Measurements from ENCODE around the gene COMT. TPM values are rescaled to one million over a fixed set of nuclear protein-coding genes. Genes with fewer than 3 reads are reported as not detected.

The COMT gene
- polyA plus RNA-seq, 1 experiment, result 332 TPM

DNA sequence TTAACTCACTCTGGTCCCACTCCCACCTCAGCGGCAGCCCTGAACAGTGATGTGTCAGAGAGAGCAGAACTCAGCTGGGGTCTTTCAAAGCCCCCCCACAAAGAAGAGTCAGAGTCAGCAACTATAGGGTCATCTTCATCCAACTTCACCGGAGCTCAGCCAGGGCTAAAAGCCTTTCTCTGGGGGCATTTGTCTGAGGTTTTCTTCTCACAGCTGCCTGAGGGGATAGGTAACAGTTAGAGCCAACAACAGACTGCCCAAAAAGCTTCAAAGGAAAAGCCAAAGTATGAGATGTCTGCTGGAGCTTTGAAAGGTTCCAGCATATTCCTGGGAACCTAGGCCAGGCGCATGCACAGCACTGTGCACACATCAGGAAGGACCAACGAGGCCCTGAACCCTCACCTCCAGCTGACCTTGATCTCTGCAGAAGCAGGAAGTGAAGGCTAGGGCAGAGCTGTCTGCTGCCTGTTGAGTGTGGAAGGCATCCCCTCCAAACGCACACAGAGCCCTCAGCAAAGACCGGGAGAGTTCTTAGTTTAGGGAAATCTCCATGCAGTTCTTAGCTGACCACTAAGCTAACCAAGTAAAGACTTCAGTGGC lies 28.1 kb upstream of the COMT start:
- Histone ChIP-seq H3K27me3 (ENCODE audit: control insufficient read depth, insufficient read depth, low read length) (no peaks in the 10 kb centered on the region), H3K36me3 (ENCODE audit: control insufficient read depth, insufficient read depth, low read length) (peaks cover 40% of the 10 kb centered on the region), H3K4me3 (ENCODE audit: low read depth, low read length) (no peak overlapping the region)
- CTCF ChIA-PET, result interaction anchor here (0.6 to 11.1 kb wide), 11 partner anchors 11 to 233 kb away, joined by 3 to 277 read pairs (median 3); partner anchors contain the start of gene GP1BB
- TF ChIP-seq, protein P1, sequence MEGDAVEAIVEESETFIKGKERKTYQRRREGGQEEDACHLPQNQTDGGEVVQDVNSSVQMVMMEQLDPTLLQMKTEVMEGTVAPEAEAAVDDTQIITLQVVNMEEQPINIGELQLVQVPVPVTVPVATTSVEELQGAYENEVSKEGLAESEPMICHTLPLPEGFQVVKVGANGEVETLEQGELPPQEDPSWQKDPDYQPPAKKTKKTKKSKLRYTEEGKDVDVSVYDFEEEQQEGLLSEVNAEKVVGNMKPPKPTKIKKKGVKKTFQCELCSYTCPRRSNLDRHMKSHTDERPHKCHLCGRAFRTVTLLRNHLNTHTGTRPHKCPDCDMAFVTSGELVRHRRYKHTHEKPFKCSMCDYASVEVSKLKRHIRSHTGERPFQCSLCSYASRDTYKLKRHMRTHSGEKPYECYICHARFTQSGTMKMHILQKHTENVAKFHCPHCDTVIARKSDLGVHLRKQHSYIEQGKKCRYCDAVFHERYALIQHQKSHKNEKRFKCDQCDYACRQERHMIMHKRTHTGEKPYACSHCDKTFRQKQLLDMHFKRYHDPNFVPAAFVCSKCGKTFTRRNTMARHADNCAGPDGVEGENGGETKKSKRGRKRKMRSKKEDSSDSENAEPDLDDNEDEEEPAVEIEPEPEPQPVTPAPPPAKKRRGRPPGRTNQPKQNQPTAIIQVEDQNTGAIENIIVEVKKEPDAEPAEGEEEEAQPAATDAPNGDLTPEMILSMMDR (IDR thresholded peaks at IDR 0.05; ENCODE audit: insufficient read depth, low read depth, low read length), result no peak
- POLR2A ChIA-PET, result no interaction called here
- DNase-seq (ENCODE audit: low read depth), result no peak

DNA sequence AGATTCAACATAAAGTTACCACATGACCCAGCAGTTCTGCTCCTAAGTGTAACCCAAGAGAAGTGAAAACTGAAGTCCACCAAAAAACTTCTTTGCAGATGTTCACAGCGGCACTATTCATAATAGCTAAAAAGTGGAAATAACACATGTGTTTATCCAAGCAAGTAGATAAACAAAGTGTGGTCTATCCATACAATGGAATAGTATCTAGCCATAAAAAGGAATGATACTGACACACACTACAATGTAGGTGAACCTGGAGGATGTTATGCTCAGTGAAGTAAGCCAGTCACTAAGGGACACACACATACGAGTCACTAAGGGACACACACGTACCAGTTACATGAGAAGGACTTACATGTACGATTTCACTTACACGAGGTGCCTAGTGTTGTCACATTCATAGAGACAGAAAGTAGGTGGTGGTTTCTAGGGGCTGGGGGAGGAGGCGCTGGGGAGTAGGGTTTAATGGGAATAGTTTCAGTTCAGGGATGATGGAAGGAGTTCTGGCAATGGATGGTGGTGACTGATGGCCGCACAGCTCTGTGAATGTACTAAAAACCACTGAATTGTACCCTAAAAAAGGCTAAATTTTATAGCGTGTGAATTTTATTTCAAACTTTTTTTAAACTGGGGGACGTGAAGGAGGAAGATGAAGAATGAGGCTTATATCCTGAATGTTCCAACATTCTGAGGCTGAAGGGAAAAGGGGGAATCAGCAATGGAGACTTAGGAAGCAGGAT lies 27.2 kb upstream of the COMT start:
- DNase-seq (ENCODE audit: low read depth), result no peak
- Histone ChIP-seq H3K4me3 (ENCODE audit: low read depth, low read length) (no peak overlapping the region), H3K27me3 (ENCODE audit: control insufficient read depth, insufficient read depth, low read length) (no peaks in the 10 kb centered on the region), H3K36me3 (ENCODE audit: control insufficient read depth, insufficient read depth, low read length) (peaks cover 44% of the 10 kb centered on the region)
- TF ChIP-seq, protein P1 (IDR thresholded peaks at IDR 0.05; ENCODE audit: insufficient read depth, low read depth, low read length), result no peak
- ChIA-PET POLR2A (no interaction called here), CTCF (interaction anchor here (1.2 to 11.1 kb wide), 5 partner anchors 12 to 234 kb away, joined by 3 to 277 read pairs (median 3); no protein-coding TSS in a partner anchor)

DNA sequence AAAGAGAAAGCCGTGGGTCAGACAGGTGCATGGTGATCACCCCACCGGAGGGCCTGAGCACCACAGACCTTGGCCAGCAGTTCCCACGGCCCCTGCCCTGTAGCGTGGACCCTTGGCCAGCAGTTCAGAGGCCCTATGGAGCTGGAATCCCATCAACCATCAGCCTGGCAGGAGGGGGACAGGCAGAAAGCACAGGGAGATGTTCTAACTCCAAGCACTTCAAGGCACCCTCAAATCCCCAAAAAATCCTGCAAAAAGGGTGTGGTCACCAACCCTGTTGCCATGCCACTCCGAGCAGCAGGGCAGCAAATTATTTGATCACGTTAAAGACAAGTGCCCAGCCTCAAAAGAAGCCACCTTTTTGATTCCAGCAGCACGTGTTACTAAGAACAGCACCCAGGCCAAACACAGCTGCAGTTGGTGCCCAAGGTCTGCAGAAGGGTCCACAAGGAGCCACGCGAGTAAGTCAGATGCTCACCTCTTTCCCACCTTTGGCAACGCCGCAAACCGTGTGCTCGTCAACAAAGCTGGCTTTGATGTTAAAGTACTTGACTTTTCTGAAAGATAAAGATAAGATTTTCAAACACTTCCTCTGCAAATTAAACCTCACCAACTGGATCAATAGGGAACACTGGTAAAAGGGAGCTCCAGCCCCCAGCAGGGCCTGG lies 26.2 kb upstream of the COMT start:
- ChIA-PET CTCF (interaction anchor here (1.3 to 11.1 kb wide), 2 partner anchors 33 to 184 kb away, joined by 4 to 277 read pairs; no protein-coding TSS in a partner anchor), POLR2A (no interaction called here)
- TF ChIP-seq, protein P1 (IDR thresholded peaks at IDR 0.05; ENCODE audit: insufficient read depth, low read depth, low read length), result no peak
- Histone ChIP-seq H3K4me3 (ENCODE audit: low read depth, low read length) (no peak overlapping the region), H3K27me3 (ENCODE audit: control insufficient read depth, insufficient read depth, low read length) (no peaks in the 10 kb centered on the region), H3K36me3 (ENCODE audit: control insufficient read depth, insufficient read depth, low read length) (peaks cover 46% of the 10 kb centered on the region)
- no peak for DNase-seq (ENCODE audit: low read depth)

DNA sequence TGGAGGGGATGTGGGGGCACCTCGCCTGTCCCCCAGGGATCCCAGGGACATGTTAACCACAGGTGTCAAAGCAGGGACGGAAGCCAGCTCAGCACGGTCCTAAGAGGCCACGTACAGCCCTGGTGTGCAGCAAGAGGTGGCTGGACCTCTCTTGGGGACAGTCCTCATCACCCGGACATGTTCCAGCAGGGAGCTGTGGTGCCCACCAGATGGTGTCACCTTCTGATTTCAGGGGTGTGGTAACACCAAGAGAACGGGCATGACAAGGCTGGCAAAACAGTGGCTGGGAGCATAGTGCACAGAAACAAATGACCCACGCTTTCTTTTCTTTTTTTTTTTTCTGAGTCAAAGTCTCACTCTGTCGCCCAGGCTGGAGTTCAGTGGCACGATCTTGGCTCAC lies 25.6 kb upstream of the COMT start:
- ChIA-PET POLR2A (no interaction called here), CTCF (interaction anchor here (0.9 to 11.1 kb wide), 3 partner anchors 32 to 284 kb away, joined by 3 to 277 read pairs (median 4); no protein-coding TSS in a partner anchor)
- TF ChIP-seq, protein P1 (IDR thresholded peaks at IDR 0.05; ENCODE audit: insufficient read depth, low read depth, low read length), result no peak
- no peaks in the 10 kb centered on the region for H3K27me3 ChIP-seq (ENCODE audit: control insufficient read depth, insufficient read depth, low read length)
- H3K4me3 ChIP-seq (ENCODE audit: low read depth, low read length), result no peak overlapping the region
- H3K36me3 ChIP-seq (ENCODE audit: control insufficient read depth, insufficient read depth, low read length), result peaks cover 46% of the 10 kb centered on the region
- no peak for DNase-seq (ENCODE audit: low read depth)

DNA sequence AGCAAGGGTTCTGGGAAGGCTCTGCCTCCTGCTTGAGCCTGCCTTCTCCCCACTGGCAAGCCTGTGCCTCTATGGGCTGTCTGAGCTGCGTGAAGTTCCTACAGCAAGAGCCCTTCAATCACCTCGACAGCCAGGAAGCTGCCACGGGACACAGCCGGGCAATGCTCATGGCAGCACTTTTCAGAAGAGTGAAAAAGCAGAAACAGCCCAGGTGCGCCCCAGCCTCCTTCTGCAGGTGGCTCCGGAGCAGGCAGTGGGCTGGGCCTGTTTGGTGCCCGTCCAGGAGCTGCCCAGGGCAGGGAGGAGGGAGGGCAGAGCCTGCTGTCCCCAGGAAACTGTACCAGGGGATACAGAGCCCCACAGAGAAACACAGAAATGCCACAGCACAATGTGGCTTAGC lies 24.6 kb upstream of the COMT start:
- Histone ChIP-seq H3K4me3 (ENCODE audit: low read depth, low read length) (no peak overlapping the region), H3K36me3 (ENCODE audit: control insufficient read depth, insufficient read depth, low read length) (peaks cover 40% of the 10 kb centered on the region), H3K27me3 (ENCODE audit: control insufficient read depth, insufficient read depth, low read length) (no peaks in the 10 kb centered on the region)
- POLR2A ChIA-PET, result no interaction called here
- CTCF ChIA-PET, result interaction anchor here (0.7 to 11.1 kb wide), 5 partner anchors 10 to 285 kb away, joined by 3 to 277 read pairs (median 4); no protein-coding TSS in a partner anchor
- DNase-seq (ENCODE audit: low read depth), result no peak
- TF ChIP-seq, protein P1 (IDR thresholded peaks at IDR 0.05; ENCODE audit: insufficient read depth, low read depth, low read length), result no peak

All from BJ (cell line).